Spleen (tissue), 11 donors: ENCODE results near the gene STIL. TPM values are rescaled to one million over a fixed set of nuclear protein-coding genes. Genes with fewer than 3 reads are reported as not detected.

ENCODE experiments used
- DNase-seq: peaks from one replicate; pipeline ENCODE4 v3.0.0-alpha.2; 2020
- H3K27ac ChIP-seq, 8 donors: fragments of 200-600 bp; sonication (generic) in 7 of 8; 1 replicate in 4 of 8; 2 replicates in 4 of 8; pipeline versions ENCODE4 v1.5.0 to v1.8.0; 2016 to 2021; ENCODE audit warnings: inconsistent platforms in 4 of 8, mild to moderate bottlenecking in 4 of 8, moderate library complexity in 1 of 8
- H3K27me3 ChIP-seq, 7 donors: fragments of 200-600 bp; sonication (generic) in 6 of 7; replicated peaks in 1 of 7; 1 replicate in 4 of 7; 2 replicates in 3 of 7; pipeline versions ENCODE4 v1.5.0 to v1.8.0; 2016 to 2021; ENCODE audit warnings: inconsistent platforms in 3 of 7, mild to moderate bottlenecking in 1 of 7
- H3K36me3 ChIP-seq, 6 donors: fragments of 200-600 bp; sonication (generic) in 5 of 6; 1 replicate in 4 of 6; 2 replicates in 2 of 6; pipeline versions ENCODE4 v1.5.0 to v1.8.0; 2016 to 2021; ENCODE audit warnings: inconsistent platforms in 2 of 6
- H3K4me1 ChIP-seq, 6 donors: fragments of 200-600 bp; sonication (generic) in 5 of 6; 1 replicate in 3 of 6; 2 replicates in 3 of 6; pipeline versions ENCODE4 v1.5.0 to v1.8.0; 2016 to 2021; ENCODE audit warnings: inconsistent platforms in 3 of 6
- H3K4me3 ChIP-seq, 8 donors: fragments of 200-600 bp; sonication (generic) in 7 of 8; 1 replicate in 4 of 8; 2 replicates in 4 of 8; pipeline versions ENCODE4 v1.5.0 to v1.8.0; 2016 to 2021; ENCODE audit warnings: inconsistent platforms in 4 of 8, mild to moderate bottlenecking in 4 of 8, moderate library complexity in 2 of 8
- H3K9me3 ChIP-seq, 8 donors: fragments of 200-600 bp; sonication (generic) in 7 of 8; 1 replicate in 4 of 8; 2 replicates in 4 of 8; pipeline versions ENCODE4 v1.5.0 to v1.8.0; 2016 to 2021; ENCODE audit warnings: inconsistent platforms in 4 of 8
- CTCF ChIP-seq, 11 experiments: fragments of 200-600 bp in 7 of 11; fragments of 450-650 bp in 4 of 11; sonication (generic) in 4 of 11; IDR thresholded peaks in 8 of 11; conservative IDR thresholded peaks in 3 of 11; 1 replicate in 7 of 11; 2 replicates in 4 of 11; pipeline versions ENCODE4 v1.4.0 to v1.8.0; 2016 to 2021; ENCODE audit warnings: antibody characterized with exemption in 11 of 11, inconsistent platforms in 4 of 11, mild to moderate bottlenecking in 1 of 11
- POLR2A ChIP-seq, 3 donors: fragments of 450-650 bp; IDR thresholded peaks; one replicate each; pipeline ENCODE4 v1.5.1; 2017; ENCODE audit warnings: antibody characterized with exemption in 3 of 3, mild to moderate bottlenecking in 1 of 3
- POLR2AphosphoS5 ChIP-seq, 3 donors: sonication (generic); formaldehyde crosslinking; IDR thresholded peaks; one replicate each; pipeline ENCODE4 v1.5.1; 2017; ENCODE audit warnings: antibody characterized with exemption in 3 of 3
- WGBS, 5 donors: extraction: QIAGEN DNeasy Blood & Tissue Kit in 3 of 5; methylation state at CpG; one replicate each; pipeline versions ENCODE4 v1.1.5 to v1.1.7; 2013 to 2018; 5-methylcytosine and 5-hydroxymethylcytosine counted together
- intact Hi-C: fragments of 100-400 bp; cut with DNase I; formaldehyde crosslinking; loops from one replicate; pipeline ENCODE4 v1.15.0; 2023; ENCODE audit warnings: low total_unique reads
- polyA plus RNA-seq, 3 donors: library from polyadenylated mRNA; stranded (reverse); fragments of 200-250 nt; gene quantifications; one replicate each; pipeline ENCODE4 v1.2.1, GENCODE V29; 2013
- total RNA-seq, 7 donors: library from RNA; depleted of rRNA in 3 of 7; stranded (reverse); fragments of >200 nt in 3 of 7; fragmentation: NEBNext Ultra II Directional in 4 of 7; extraction: Animal tissue kit (Norgen Biotek cat#: 25700) in 4 of 7; gene quantifications; one replicate each; pipeline versions ENCODE4 v1.1.0 to v1.2.1, GENCODE V29; 2016 to 2021
- donor health status: healthy with polysubstance abuse.
- donor health status: DM: no; HTN: no; CAD: no; lungs with moderate emphysema.
- donor health status: DM: no; HTN: no; CAD: no.
- donor health status: Bipolar disorder and iron deficiency.
- donor health status: healthy.
- donor health status: DM: no; HTN: no; CAD: no.
- donor health status: DM: yes; HTN: yes; CAD: no.

STIL gene
- total and polyA plus RNA-seq, 10 donors, result 0.54 to 8.1 (median 3.4) TPM

GRCh38 chr1:47210666-47211065 is 103.3 kb downstream of the STIL start:
- no peak for TF ChIP-seq POLR2AphosphoS5 (IDR thresholded peaks at IDR 0.05)
- no peak for TF ChIP-seq POLR2A (IDR thresholded peaks at IDR 0.05)
- no peak for TF ChIP-seq CTCF (IDR thresholded peaks at IDR 0.05 in 8 of 11, conservative IDR thresholded peaks at IDR 0.05 in 3 of 11)
- Histone ChIP-seq H3K36me3 (no peaks in the 10 kb centered on the region), H3K4me1 (peaks cover 0 to 14% (median 11%) of the 10 kb centered on the region in 6 donors), H3K27ac (no peak overlapping the region), H3K27me3 (peaks cover 0 to 32% (median 0%) of the 10 kb centered on the region in 7 donors), H3K4me3 (no peak overlapping the region), H3K9me3 (no peaks in the 10 kb centered on the region)
- DNase-seq, result peak; percentile 10
- WGBS, 5 donors, result 74 to 89% (median 80%) methylated on average over 3 of the region's 3 CpGs
- intact Hi-C loops, result no loop called here

- Histone ChIP-seq H3K9me3 (no peaks in the 10 kb centered on the region), H3K4me1 (peaks cover 0 to 14% (median 11%) of the 10 kb centered on the region in 6 donors), H3K36me3 (no peaks in the 10 kb centered on the region), H3K4me3 (no peak overlapping the region), H3K27ac (no peak overlapping the region), H3K27me3 (peaks cover 0 to 41% (median 0%) of the 10 kb centered on the region in 7 donors)
- no peak for TF ChIP-seq POLR2A (IDR thresholded peaks at IDR 0.05)
- no peak for TF ChIP-seq CTCF (IDR thresholded peaks at IDR 0.05 in 8 of 11, conservative IDR thresholded peaks at IDR 0.05 in 3 of 11)
- no peak for TF ChIP-seq POLR2AphosphoS5 (IDR thresholded peaks at IDR 0.05)
- 44 to 85% (median 72%) methylated on average over 3 of the region's 3 CpGs for WGBS, 5 donors
- DNase-seq, result peak; percentile 6
- intact Hi-C loops, result no loop called here
Observed at GRCh38 chr1:47209725-47210325, 104.1 kb downstream of the STIL start.

GRCh38 chr1:47209091-47209490 is 104.9 kb downstream of the STIL start:
- H3K36me3 ChIP-seq, result no peaks in the 10 kb centered on the region
- TF ChIP-seq CTCF (IDR thresholded peaks at IDR 0.05 in 8 of 11, conservative IDR thresholded peaks at IDR 0.05 in 3 of 11), result no peak
- no peak for TF ChIP-seq POLR2A (IDR thresholded peaks at IDR 0.05)
- TF ChIP-seq POLR2AphosphoS5 (IDR thresholded peaks at IDR 0.05), result no peak
- H3K9me3 ChIP-seq, result no peaks in the 10 kb centered on the region
- DNase-seq, result peak; percentile 38
- intact Hi-C loops, result no loop called here
- WGBS, 5 donors, result 65 to 89% (median 75%) methylated on average over 7 to 8 of the region's 8 CpGs
- H3K27ac ChIP-seq, result no peak overlapping the region
- peaks cover 0 to 14% (median 11%) of the 10 kb centered on the region in 6 donors for H3K4me1 ChIP-seq
- H3K27me3 ChIP-seq, result peaks cover 0 to 48% (median 0%) of the 10 kb centered on the region in 7 donors
- H3K4me3 ChIP-seq, result no peak overlapping the region

GRCh38 chr1:47208374-47208850 is 105.5 kb downstream of the STIL start:
- Histone ChIP-seq H3K36me3 (no peaks in the 10 kb centered on the region), H3K27me3 (peaks cover 0 to 50% (median 0%) of the 10 kb centered on the region in 7 donors), H3K9me3 (no peaks in the 10 kb centered on the region), H3K4me1 (peaks cover 0 to 14% (median 11%) of the 10 kb centered on the region in 6 donors), H3K4me3 (no peak overlapping the region), H3K27ac (no peak overlapping the region)
- WGBS, 5 donors, result 61 to 83% (median 77%) methylated on average over 10 to 11 of the region's 11 CpGs
- DNase-seq, result peak; percentile 56
- TF ChIP-seq POLR2AphosphoS5 (IDR thresholded peaks at IDR 0.05) (no peak), POLR2A (IDR thresholded peaks at IDR 0.05) (no peak), CTCF (IDR thresholded peaks at IDR 0.05 in 8 of 11, conservative IDR thresholded peaks at IDR 0.05 in 3 of 11) (no peak)
- intact Hi-C loops, result no loop called here
